Karpas-422 (cell line): ENCODE results near the gene DENND4C. TPM values are rescaled to one million over a fixed set of nuclear protein-coding genes. Genes with fewer than 3 reads are reported as not detected.
"Not testable (repeated sequence)": the region's sequence is repeated elsewhere in the genome, so short reads cannot be mapped to it uniquely, and the experiment has no call there.

Source experiments
- DNase-seq: peaks from one replicate; pipeline ENCODE4 v3.0.0-alpha.2; 2015
- H2AFZ ChIP-seq: fragments of 200-600 bp; sonication (generic); 2 replicates; pipeline ENCODE4 v1.6.1; 2014; ENCODE audit warnings: antibody characterized with exemption, low read length, mixed read lengths
- H3K27ac ChIP-seq: fragments of 200-600 bp; sonication (generic); 2 replicates; pipeline ENCODE4 v1.5.1; 2014; ENCODE audit warnings: mild to moderate bottlenecking, low read length, moderate library complexity
- H3K27me3 ChIP-seq: fragments of 200-600 bp; sonication (generic); 2 replicates; pipeline ENCODE4 v1.6.1; 2014; ENCODE audit warnings: low read length, mixed read lengths
- H3K36me3 ChIP-seq: fragments of 200-600 bp; sonication (generic); 2 replicates; pipeline ENCODE4 v1.6.1; 2014; ENCODE audit warnings: low read length, mixed read lengths; ENCODE audit not compliant: insufficient read depth
- H3K4me1 ChIP-seq: fragments of 200-600 bp; sonication (generic); 2 replicates; pipeline ENCODE4 v1.6.1; 2014; ENCODE audit warnings: mild to moderate bottlenecking, low read length, mixed read lengths
- H3K4me2 ChIP-seq: fragments of 200-600 bp; sonication (generic); 2 replicates; pipeline ENCODE4 v1.6.1; 2014; ENCODE audit warnings: low read length, low read depth, mild to moderate bottlenecking; ENCODE audit not compliant: poor library complexity, severe bottlenecking
- H3K4me3 ChIP-seq: fragments of 200-600 bp; sonication (generic); 2 replicates; pipeline ENCODE4 v1.5.1; 2014; ENCODE audit warnings: mild to moderate bottlenecking, antibody characterized with exemption, low read length, mixed read lengths
- H3K79me2 ChIP-seq: fragments of 200-600 bp; sonication (generic); 2 replicates; pipeline ENCODE4 v1.6.1; 2014; ENCODE audit warnings: mild to moderate bottlenecking, low read length, mixed read lengths
- H3K9ac ChIP-seq: fragments of 200-600 bp; sonication (generic); 2 replicates; pipeline ENCODE4 v1.6.0; 2014; ENCODE audit warnings: low read length
- H3K9me2 ChIP-seq: fragments of 200-600 bp; sonication (generic), shearing (Covaris generic); replicated peaks from 2 replicates; pipeline ENCODE4 v1.6.0; 2014; ENCODE audit warnings: mild to moderate bottlenecking, low read length, moderate library complexity; ENCODE audit not compliant: insufficient read depth
- H3K9me3 ChIP-seq: fragments of 300-700, 200-600 bp; sonication (generic); 2 replicates; pipeline ENCODE4 v1.6.1; 2014; ENCODE audit warnings: low read length, mixed read lengths
- H4K20me1 ChIP-seq: fragments of 200-600 bp; sonication (generic); 2 replicates; pipeline ENCODE4 v1.6.1; 2014; ENCODE audit warnings: mild to moderate bottlenecking, antibody characterized with exemption, low read length, low read depth; ENCODE audit not compliant: insufficient read depth
- total RNA-seq: library from RNA; depleted of rRNA; stranded (reverse); fragments of >200 nt; shearing (Covaris generic); gene quantifications from 2 replicates; pipeline ENCODE4 v1.2.3, GENCODE V29; 2014; ENCODE audit warnings: low replicate concordance

DENND4C gene
- total RNA-seq, 1 experiment from 2014 or later: 42.8 TPM

DNA sequence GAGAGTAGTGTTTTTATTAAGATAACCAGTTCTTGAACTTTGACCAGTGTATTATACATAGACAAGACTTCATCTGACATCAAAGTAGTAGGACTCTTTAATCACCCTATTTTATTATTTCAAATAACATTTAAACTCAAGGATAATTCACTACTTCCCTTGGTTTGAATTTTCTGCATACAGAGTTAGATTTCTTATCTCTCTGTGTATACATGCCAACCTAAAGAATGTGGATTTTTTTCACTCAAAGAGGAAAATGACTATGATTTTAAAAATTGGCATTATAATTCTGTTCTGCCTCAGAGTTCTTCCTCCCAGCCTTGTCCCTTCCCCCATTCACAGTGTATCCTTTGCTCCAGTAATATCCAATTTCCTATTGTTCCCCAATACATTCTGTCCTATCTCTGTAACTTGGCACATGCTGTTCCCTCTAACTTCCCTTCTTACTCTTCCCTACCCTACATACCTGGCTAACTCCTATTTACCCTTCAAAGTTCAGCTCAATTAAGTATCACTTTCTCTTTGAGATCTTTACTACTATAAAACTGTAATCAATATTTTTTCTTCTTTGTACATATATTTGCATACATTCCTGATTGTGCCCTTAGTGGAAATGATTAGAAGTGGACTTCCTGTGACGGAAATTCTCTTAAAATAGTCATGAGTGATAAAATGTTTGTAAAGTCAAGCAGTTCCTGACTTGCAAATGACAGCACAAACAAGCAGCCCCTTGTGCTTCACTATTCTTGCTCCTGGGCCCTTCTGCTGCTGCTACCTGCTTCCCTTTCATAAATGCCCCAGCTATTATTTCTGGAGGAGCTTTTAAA, 38.1 kb upstream of the DENND4C start:
- H3K4me3 ChIP-seq: no peak overlapping the region
- H3K9me3 ChIP-seq: no peaks in the 10 kb centered on the region
- no peak overlapping the region for H2AFZ ChIP-seq
- no peaks in the 10 kb centered on the region for H4K20me1 ChIP-seq
- no peak overlapping the region for H3K4me2 ChIP-seq
- no peaks in the 10 kb centered on the region for H3K36me3 ChIP-seq
- no peaks in the 10 kb centered on the region for H3K79me2 ChIP-seq
- no peak overlapping the region for H3K9ac ChIP-seq
- no peak overlapping the region for H3K27ac ChIP-seq
- no peaks in the 10 kb centered on the region for H3K4me1 ChIP-seq
- H3K27me3 ChIP-seq: no peaks in the 10 kb centered on the region
- H3K9me2 ChIP-seq: no peaks in the 10 kb centered on the region
- no peak for DNase-seq

DNA sequence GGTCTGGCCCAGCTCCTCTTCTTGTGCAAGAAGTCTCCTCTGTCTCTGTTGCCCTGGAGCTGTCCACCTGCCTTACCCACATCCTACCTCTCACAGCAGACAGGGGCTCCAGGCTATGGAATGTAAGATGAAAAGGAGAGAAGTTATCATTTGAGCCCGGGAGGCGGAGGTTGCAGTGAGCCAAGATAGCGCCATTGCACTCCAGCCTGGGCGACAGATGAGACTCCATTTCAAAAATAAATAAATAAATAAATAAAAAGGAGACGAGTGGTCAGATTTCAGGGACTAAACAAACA, 37.5 kb upstream of the DENND4C start:
- H3K79me2 ChIP-seq: no peaks in the 10 kb centered on the region
- H3K9me2 ChIP-seq: no peaks in the 10 kb centered on the region
- H3K4me1 ChIP-seq: no peaks in the 10 kb centered on the region
- no peak overlapping the region for H2AFZ ChIP-seq
- no peaks in the 10 kb centered on the region for H4K20me1 ChIP-seq
- H3K9me3 ChIP-seq: no peaks in the 10 kb centered on the region
- H3K4me3 ChIP-seq: no peak overlapping the region
- no peak overlapping the region for H3K9ac ChIP-seq
- H3K4me2 ChIP-seq: no peak overlapping the region
- no peak overlapping the region for H3K27ac ChIP-seq
- H3K27me3 ChIP-seq: no peaks in the 10 kb centered on the region
- no peaks in the 10 kb centered on the region for H3K36me3 ChIP-seq
- DNase-seq: no peak

DNA sequence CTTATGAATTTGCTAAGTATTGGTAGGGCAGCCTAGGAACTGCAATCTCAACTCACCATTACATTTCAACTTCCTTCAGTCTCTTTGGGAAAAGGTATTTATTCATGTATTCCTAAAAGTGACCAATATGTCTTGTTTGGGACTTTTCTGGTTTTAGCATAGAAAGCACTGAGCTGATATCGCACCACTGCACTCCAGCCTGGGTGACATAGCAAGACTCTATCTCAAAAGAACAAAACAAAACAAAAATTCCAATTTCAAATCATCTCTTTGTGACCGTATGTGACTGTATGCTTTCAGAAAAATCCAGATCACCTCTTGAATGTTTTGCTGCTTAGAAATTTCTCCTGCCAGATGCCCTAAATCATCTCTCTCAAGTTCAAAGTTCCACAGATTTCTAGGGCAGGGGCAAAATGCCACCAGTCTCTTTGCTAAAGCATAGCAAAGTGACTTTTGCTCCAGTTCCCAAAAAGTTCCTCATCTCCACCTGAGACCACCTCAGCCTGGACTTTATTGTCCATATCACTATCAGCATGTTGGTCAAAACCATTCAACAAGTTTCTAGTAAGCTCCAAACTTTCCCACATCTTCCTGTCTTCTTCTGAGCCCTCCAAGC, 37.0 kb upstream of the DENND4C start:
- H3K9ac ChIP-seq, H3K27ac ChIP-seq, H3K9me2 ChIP-seq, H3K9me3 ChIP-seq, H3K79me2 ChIP-seq, H3K4me2 ChIP-seq, DNase-seq, H3K4me3 ChIP-seq, H3K36me3 ChIP-seq, H3K27me3 ChIP-seq, H3K4me1 ChIP-seq, H2AFZ ChIP-seq, H4K20me1 ChIP-seq: not testable (repeated sequence)

DNA sequence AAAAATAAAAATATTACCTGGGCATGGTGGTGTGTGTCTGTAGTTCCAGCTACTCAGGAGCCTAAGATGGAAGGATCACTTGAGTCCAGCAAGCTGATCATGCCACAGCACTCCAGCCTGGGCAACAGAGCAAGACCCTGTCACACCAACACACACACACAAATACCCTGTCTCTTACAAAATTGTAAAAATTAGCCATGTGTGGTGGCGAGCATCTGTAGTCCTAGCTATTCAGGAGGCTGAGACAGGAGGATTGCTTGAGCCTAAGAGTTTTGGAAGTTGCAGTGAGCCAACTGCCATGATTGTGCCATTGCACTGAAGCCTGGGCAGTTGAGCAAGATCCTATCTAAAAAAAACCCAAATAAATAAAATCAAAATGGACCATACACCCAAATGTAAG, 32.1 kb upstream of the DENND4C start:
- Histone ChIP-seq H3K9ac (no peak overlapping the region), H3K36me3 (no peaks in the 10 kb centered on the region), H3K4me1 (no peaks in the 10 kb centered on the region), H2AFZ (no peak overlapping the region), H4K20me1 (no peaks in the 10 kb centered on the region), H3K27ac (no peak overlapping the region), H3K9me3 (no peaks in the 10 kb centered on the region), H3K79me2 (no peaks in the 10 kb centered on the region), H3K4me3 (no peak overlapping the region), H3K9me2 (no peaks in the 10 kb centered on the region), H3K27me3 (no peaks in the 10 kb centered on the region), H3K4me2 (no peak overlapping the region)
- DNase-seq: no peak

DNA sequence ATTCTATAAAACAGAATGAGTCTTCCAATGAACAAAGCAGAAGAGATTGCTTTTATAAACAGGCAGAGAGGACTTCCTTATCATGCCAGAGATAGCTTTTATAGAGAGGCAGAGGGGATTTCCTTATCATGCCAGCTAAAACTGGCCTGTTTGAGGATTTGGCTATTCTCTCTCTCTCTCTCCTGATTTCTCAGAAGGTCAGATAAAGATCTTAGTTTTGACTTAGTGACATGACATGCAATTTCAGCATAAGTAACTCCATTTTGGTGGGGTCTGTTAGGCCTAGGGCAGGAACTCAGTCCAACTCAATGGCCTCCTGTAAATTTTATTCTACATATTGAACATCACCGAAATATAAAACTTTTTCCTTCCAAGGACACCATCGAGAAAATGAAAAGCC, 31.5 kb upstream of the DENND4C start:
- no peaks in the 10 kb centered on the region for H3K36me3 ChIP-seq
- no peak overlapping the region for H3K4me2 ChIP-seq
- no peak overlapping the region for H3K4me3 ChIP-seq
- no peaks in the 10 kb centered on the region for H3K9me3 ChIP-seq
- H2AFZ ChIP-seq: no peak overlapping the region
- H3K27me3 ChIP-seq: no peaks in the 10 kb centered on the region
- DNase-seq: no peak
- H4K20me1 ChIP-seq: no peaks in the 10 kb centered on the region
- no peak overlapping the region for H3K27ac ChIP-seq
- no peaks in the 10 kb centered on the region for H3K79me2 ChIP-seq
- no peaks in the 10 kb centered on the region for H3K4me1 ChIP-seq
- H3K9me2 ChIP-seq: no peaks in the 10 kb centered on the region
- no peak overlapping the region for H3K9ac ChIP-seq

DNA sequence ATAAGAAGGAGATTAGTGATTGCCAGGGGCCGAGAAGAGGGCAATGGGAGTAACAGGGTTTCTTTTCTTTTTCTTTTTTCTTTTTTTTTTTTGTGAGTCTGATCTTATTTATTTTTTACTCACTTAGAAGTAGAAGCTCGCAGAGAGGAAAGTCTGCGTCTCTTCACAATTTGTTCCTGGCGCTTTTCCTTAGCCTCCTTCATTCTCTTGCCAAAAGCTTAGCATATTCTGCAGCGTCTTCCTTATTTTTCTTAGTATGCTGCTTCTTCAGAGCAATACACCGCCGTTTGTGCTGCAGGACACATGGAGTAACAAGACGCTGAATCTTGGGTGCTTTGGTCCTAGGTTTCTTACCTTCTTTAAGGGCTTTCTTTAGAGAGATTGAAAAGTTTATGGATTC, 30.3 kb upstream of the DENND4C start:
- no peaks in the 10 kb centered on the region for H3K9me3 ChIP-seq
- H3K27me3 ChIP-seq: no peaks in the 10 kb centered on the region
- no peaks in the 10 kb centered on the region for H3K36me3 ChIP-seq
- no peaks in the 10 kb centered on the region for H4K20me1 ChIP-seq
- no peaks in the 10 kb centered on the region for H3K9me2 ChIP-seq
- no peak overlapping the region for H2AFZ ChIP-seq
- H3K9ac ChIP-seq: no peak overlapping the region
- H3K4me2 ChIP-seq: no peak overlapping the region
- H3K79me2 ChIP-seq: no peaks in the 10 kb centered on the region
- H3K4me3 ChIP-seq: no peak overlapping the region
- H3K4me1 ChIP-seq: no peaks in the 10 kb centered on the region
- H3K27ac ChIP-seq: no peak overlapping the region
- no peak for DNase-seq

DNA sequence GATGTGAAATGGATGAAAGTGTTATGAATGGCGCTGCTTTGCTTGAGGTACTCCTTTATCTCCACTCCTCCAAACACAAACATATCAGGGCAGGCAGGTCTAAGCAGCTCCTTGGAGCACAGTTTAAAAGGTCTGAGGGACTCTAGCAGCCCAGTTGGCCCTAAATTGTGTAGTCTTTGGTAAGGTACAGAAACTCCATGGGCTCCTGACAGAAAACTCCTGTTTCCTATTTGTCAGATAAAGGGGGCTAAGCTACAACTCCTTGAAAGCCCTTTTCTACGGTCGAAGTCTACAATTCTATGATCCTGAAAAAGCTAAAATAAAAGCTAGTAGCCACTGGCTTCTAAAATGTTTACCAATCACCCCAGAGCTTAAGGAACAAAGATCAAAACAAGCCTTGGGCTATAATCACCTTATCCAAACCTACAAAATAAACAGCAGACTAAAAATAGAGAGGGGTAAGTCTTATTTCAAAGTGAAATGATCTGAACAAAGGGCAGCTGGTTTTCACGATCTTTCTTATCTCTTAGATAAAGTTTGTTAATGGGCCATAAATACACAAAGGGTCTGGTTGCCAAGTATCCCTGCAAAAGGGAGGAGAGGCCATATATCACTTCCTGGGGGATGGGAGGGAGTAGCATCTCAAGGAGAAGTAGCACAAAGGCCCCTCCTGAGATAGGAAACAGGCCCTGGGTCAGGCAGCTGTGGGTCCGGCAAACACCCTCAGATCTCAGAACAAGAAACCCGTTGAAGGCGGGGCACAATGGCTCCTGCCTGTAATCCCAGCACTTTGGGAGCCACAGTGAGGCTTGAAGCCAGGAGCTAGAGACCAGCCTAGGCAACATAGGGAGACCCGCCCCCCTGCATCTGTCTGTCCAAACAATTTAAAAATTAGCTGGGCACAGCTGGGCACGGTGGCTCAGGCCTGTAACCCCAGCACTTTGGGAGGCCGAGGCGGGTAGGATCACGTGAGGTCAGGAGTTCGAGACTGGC, 28.3 kb upstream of the DENND4C start:
- H4K20me1 ChIP-seq: no peaks in the 10 kb centered on the region
- H3K79me2 ChIP-seq: no peaks in the 10 kb centered on the region
- H3K4me3 ChIP-seq: no peak overlapping the region
- no peaks in the 10 kb centered on the region for H3K4me1 ChIP-seq
- H3K27me3 ChIP-seq: no peaks in the 10 kb centered on the region
- no peaks in the 10 kb centered on the region for H3K9me2 ChIP-seq
- H3K27ac ChIP-seq: no peak overlapping the region
- H2AFZ ChIP-seq: no peak overlapping the region
- no peak overlapping the region for H3K4me2 ChIP-seq
- no peaks in the 10 kb centered on the region for H3K36me3 ChIP-seq
- no peak for DNase-seq
- H3K9ac ChIP-seq: no peak overlapping the region
- no peaks in the 10 kb centered on the region for H3K9me3 ChIP-seq

DNA sequence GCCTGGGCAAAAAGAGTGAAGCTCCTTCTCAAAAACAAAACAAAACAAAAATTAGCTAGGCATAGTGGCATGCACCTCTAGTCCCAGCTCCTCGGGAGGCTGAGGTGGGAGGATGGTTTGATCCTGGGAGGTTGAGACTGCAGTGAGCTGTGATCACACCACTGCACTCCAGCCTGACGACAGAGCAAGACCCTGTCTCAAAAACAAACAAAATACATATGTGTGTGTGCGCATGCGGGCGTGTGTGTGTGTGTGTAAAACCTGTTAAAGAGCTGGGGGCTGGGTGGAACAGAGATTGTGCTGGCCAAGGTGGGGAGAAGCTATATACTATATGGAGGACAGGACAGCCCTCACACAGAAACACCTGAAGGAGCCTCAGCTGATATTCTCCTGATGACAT, 27.4 kb upstream of the DENND4C start:
- Histone ChIP-seq H3K36me3 (no peaks in the 10 kb centered on the region), H3K9me2 (no peaks in the 10 kb centered on the region), H3K79me2 (no peaks in the 10 kb centered on the region), H3K4me3 (no peak overlapping the region), H3K4me2 (no peak overlapping the region), H3K27me3 (no peaks in the 10 kb centered on the region), H3K9me3 (no peaks in the 10 kb centered on the region), H3K4me1 (no peaks in the 10 kb centered on the region), H3K27ac (no peak overlapping the region), H3K9ac (no peak overlapping the region), H2AFZ (no peak overlapping the region), H4K20me1 (no peaks in the 10 kb centered on the region)
- DNase-seq: no peak
